HFF-Myc (cell line): ENCODE data around the gene TBX10.
"Not testable (repeated sequence)": the region's sequence is repeated elsewhere in the genome, so short reads cannot be mapped to it uniquely, and the experiment has no call there.

Source experiments
- DNase-seq: peaks from one replicate; pipeline ENCODE4 v3.0.0-alpha.2; 2011; ENCODE audit warnings: low read depth; ENCODE audit errors: extremely low read depth
- H3K4me3 ChIP-seq: replicated peaks from 2 replicates; pipeline ENCODE4 v1.5.1; 2011; ENCODE audit warnings: low read depth, mild to moderate bottlenecking, control low read depth, low read length
- CTCF ChIP-seq: IDR thresholded peaks from 2 replicates; pipeline ENCODE4 v1.5.1; 2012; ENCODE audit warnings: mild to moderate bottlenecking, low read depth, low read length, control low read depth; ENCODE audit errors: missing control alignments

Gene TBX10

GRCh38 chr11:67663532-67664212 lies 24.1 kb upstream of the TBX10 start:
- H3K4me3 ChIP-seq, result no peak overlapping the region
- no peak for TF ChIP-seq CTCF
- no peak for DNase-seq

- DNase-seq, result no peak
- no peak for TF ChIP-seq CTCF
- H3K4me3 ChIP-seq, result no peak overlapping the region
These were observed 23.4 kb upstream of the TBX10 start for GRCh38 chr11:67662835-67663531.

- H3K4me3 ChIP-seq, result no peak overlapping the region
- no peak for TF ChIP-seq CTCF
- no peak for DNase-seq
These were observed 22.7 kb upstream of the TBX10 start for GRCh38 chr11:67662142-67662834.

- DNase-seq, H3K4me3 ChIP-seq: not testable (repeated sequence)
These were observed 21.2 kb upstream of the TBX10 start for GRCh38 chr11:67660752-67661151.

GRCh38 chr11:67659651-67660165 lies 20.1 kb upstream of the TBX10 start:
- DNase-seq, result not testable (repeated sequence)

GRCh38 chr11:67657300-67657699 lies 17.7 kb upstream of the TBX10 start:
- DNase-seq, result no peak
- no peak for TF ChIP-seq CTCF
- no peak overlapping the region for H3K4me3 ChIP-seq

More at GRCh38 chr11:67659651-67660165, 20.1 kb upstream of the TBX10 start:
- not testable (repeated sequence) for H3K4me3 ChIP-seq

- no peak overlapping the region for H3K4me3 ChIP-seq
- TF ChIP-seq CTCF, result no peak
- no peak for DNase-seq
These were observed 16.8 kb upstream of the TBX10 start for GRCh38 chr11:67656278-67656922.
